Measurements from ENCODE around the gene NCAM2. TPM values are rescaled to one million over a fixed set of nuclear protein-coding genes. Genes with fewer than 3 reads are reported as not detected.

The NCAM2 gene
- 1 to 10 TPM; 1.8 to 2.3 TPM for total RNA-seq

DNA sequence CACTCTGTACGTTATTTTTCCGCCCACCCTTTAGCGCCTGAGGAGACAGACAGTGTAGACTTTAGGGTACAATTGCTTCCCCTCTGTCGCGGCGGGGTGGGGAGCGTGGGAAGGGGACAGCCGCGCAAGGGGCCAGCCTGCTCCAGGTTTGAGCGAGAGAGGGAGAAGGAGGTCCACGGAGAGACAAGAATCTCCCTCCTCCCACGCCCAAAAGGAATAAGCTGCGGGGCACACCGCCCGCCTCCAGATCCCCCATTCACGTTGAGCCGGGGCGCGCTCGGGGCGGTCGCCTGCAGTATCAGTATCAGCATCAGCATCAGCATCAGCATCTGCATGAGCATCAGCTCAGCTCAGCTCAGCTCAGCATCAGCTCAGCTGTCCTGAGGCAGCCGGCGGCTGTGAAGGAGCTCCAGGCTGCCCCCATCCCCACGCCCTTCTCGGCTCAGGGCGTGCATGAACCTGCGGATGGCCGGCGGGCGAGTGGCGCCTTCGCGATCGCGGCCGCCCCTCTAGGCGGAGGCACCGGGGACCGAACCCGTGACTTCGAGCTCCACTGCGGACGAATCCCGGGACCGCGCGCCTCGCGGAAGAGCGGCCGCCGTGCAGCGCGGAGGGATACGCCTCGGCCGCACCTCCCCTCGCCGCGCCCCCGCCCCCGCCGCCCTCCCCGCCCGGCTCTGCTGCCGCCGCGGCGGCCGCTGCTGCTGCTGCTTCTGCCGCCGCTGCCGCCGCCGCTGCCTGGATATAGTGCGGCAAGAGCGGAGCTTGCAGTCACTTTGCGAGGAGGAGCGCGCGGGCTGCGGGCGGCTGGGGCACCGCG, at the start of gene NCAM2:
NCAM2 (plus strand) TSS at position 774 of the 820 bp plus-strand sequence.
- no peaks in the 10 kb centered on the region for H3K9me3 ChIP-seq
- peak within 1 kb of the TSS; percentile 46 to 56 for H3K4me3 ChIP-seq
- no peaks in the 10 kb centered on the region for H3K27me3 ChIP-seq
- peak; percentile 73 for DNase-seq (ENCODE audit: low spot score)
- peak within 1 kb of the TSS in 1 of 2 donors; percentile 37 for H3K27ac ChIP-seq
- TF ChIP-seq CTCF (IDR thresholded peaks at IDR 0.05): no peak
- H3K4me1 ChIP-seq: peaks cover 0 to 12% of the 10 kb centered on the region in 2 donors
- no peaks in the 10 kb centered on the region for H3K36me3 ChIP-seq

GRCh38 chr21:20949884-20950283, 48.3 kb upstream of the NCAM2 start:
- Histone ChIP-seq H3K27me3 (no peaks in the 10 kb centered on the region), H3K4me3 (no peak overlapping the region), H3K9me3 (no peaks in the 10 kb centered on the region), H3K4me1 (no peaks in the 10 kb centered on the region), H3K27ac (no peak overlapping the region), H3K36me3 (no peaks in the 10 kb centered on the region)
- TF ChIP-seq CTCF (IDR thresholded peaks at IDR 0.05): no peak
- no peak for DNase-seq (ENCODE audit: low spot score)

GRCh38 chr21:20965816-20966215, 32.4 kb upstream of the NCAM2 start:
- no peaks in the 10 kb centered on the region for H3K36me3 ChIP-seq

DNA sequence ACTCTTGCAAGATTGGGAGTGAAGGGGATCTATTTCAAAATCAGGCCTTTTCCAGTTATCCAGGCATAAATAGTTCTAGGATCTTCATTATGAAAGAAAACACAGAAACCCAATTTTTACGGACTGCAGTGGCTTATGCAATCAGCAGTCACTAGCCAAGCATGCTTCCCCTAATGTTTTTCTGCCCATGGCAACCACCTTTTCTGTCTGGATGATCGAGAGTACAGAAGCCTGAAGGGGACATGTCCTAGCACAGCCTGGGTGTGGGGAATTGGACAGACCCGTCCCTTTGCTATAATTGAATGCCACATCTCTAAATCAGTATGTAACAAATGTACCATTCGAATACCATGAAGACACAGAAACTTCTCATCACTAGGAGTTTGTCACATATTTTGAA, 29.8 kb upstream of the NCAM2 start:
- Histone ChIP-seq H3K4me3 (no peak overlapping the region), H3K9me3 (no peaks in the 10 kb centered on the region), H3K36me3 (no peaks in the 10 kb centered on the region), H3K27me3 (no peaks in the 10 kb centered on the region), H3K4me1 (no peaks in the 10 kb centered on the region), H3K27ac (no peak overlapping the region)
- TF ChIP-seq CTCF (IDR thresholded peaks at IDR 0.05): no peak
- no peak for DNase-seq (ENCODE audit: low spot score)

More at GRCh38 chr21:20965816-20966215, 32.4 kb upstream of the NCAM2 start:
- H3K9me3 ChIP-seq: no peaks in the 10 kb centered on the region
- DNase-seq (ENCODE audit: low spot score): no peak
- H3K27ac ChIP-seq: no peak overlapping the region
- no peak overlapping the region for H3K4me3 ChIP-seq
- no peaks in the 10 kb centered on the region for H3K27me3 ChIP-seq
- H3K4me1 ChIP-seq: no peaks in the 10 kb centered on the region
- no peak for TF ChIP-seq CTCF (IDR thresholded peaks at IDR 0.05)

- no peaks in the 10 kb centered on the region for H3K9me3 ChIP-seq
- no peak overlapping the region for H3K27ac ChIP-seq
- no peak for TF ChIP-seq CTCF (IDR thresholded peaks at IDR 0.05)
- no peaks in the 10 kb centered on the region for H3K4me1 ChIP-seq
- no peak overlapping the region for H3K4me3 ChIP-seq
- no peaks in the 10 kb centered on the region for H3K36me3 ChIP-seq
- no peak for DNase-seq (ENCODE audit: low spot score)
- no peaks in the 10 kb centered on the region for H3K27me3 ChIP-seq
Observed at GRCh38 chr21:20970691-20971090, 27.5 kb upstream of the NCAM2 start.

All from right atrium auricular region (tissue), 2 donors.